Caco-2 (cell line): ENCODE data around the gene CBLN1. TPM values are rescaled to one million over a fixed set of nuclear protein-coding genes. Genes with fewer than 3 reads are reported as not detected.

ENCODE experiments used
- BruUV-seq: library from RNA; stranded (reverse); fragments of 400-500 nt; replicated peaks from 2 replicates; lab custom pipeline; 2021; lab: Mats Ljungman, UMichigan
- CTCF ChIA-PET: fragments of 300-600 bp; sonication (Branson Sonifier 250); formaldehyde crosslinking; loops from one replicate; lab custom pipeline; 2022; ENCODE audit warnings: antibody characterized with exemption; lab: Charles Lee
- POLR2A ChIA-PET: fragments of 300-600 bp; sonication (Branson Sonifier 250); formaldehyde crosslinking; loops from one replicate; lab custom pipeline; 2022; ENCODE audit warnings: antibody characterized with exemption; lab: Charles Lee
- DNase-seq, 2 experiments: peaks; one replicate each; pipeline versions ENCODE4 v3.0.0 to v3.0.0-alpha.2; 2020 to 2022
- H3K27me3 ChIP-seq: replicated peaks from 2 replicates; pipeline ENCODE4 v1.6.0; 2011; ENCODE audit warnings: low read length; ENCODE audit not compliant: control insufficient read depth, insufficient read depth
- H3K36me3 ChIP-seq: 2 replicates; pipeline ENCODE4 v1.5.1; 2011; ENCODE audit warnings: low read length; ENCODE audit not compliant: control insufficient read depth, insufficient read depth
- H3K4me1 ChIP-seq: fragments of 250-450 bp; sonication (Bioruptor Pico); 2 replicates; pipeline ENCODE4 v1.5.1; 2020; ENCODE audit warnings: mild to moderate bottlenecking
- H3K4me3 ChIP-seq: 2 replicates; pipeline ENCODE4 v1.5.1; 2011; ENCODE audit warnings: low read depth, mild to moderate bottlenecking, control low read depth, low read length
- H3K9me3 ChIP-seq: fragments of 250-450 bp; sonication (Bioruptor Pico); 2 replicates; pipeline ENCODE4 v1.5.1; 2020; ENCODE audit warnings: mild to moderate bottlenecking, moderate library complexity
- H3K27ac Mint-ChIP-seq: one replicate; pipeline ENCODE4 v1.8.0; 2022; ENCODE audit warnings: mixed read lengths; ENCODE audit not compliant: unreplicated experiment
- H3K27me3 Mint-ChIP-seq: one replicate; pipeline ENCODE4 v1.8.0; 2022; ENCODE audit warnings: mixed read lengths; ENCODE audit not compliant: insufficient read depth, unreplicated experiment
- H3K36me3 Mint-ChIP-seq: one replicate; pipeline ENCODE4 v1.8.0; 2022; ENCODE audit warnings: mild to moderate bottlenecking, mixed read lengths; ENCODE audit not compliant: insufficient read depth, unreplicated experiment
- H3K4me1 Mint-ChIP-seq: one replicate; pipeline ENCODE4 v1.8.0; 2022; ENCODE audit warnings: low read depth, mixed read lengths; ENCODE audit not compliant: unreplicated experiment
- H3K4me3 Mint-ChIP-seq: one replicate; pipeline ENCODE4 v1.8.0; 2022; ENCODE audit warnings: mild to moderate bottlenecking, moderate library complexity, mixed read lengths; ENCODE audit not compliant: unreplicated experiment
- H3K9me3 Mint-ChIP-seq: one replicate; pipeline ENCODE4 v1.8.0; 2022; ENCODE audit warnings: mixed read lengths; ENCODE audit not compliant: unreplicated experiment
- intact Hi-C: fragments of 100-400 bp; cut with micrococcal nuclease; formaldehyde crosslinking; loops from one replicate; pipeline ENCODE4 v1.10.0; 2022; ENCODE audit not compliant: unreplicated experiment
- total RNA-seq: library from RNA; stranded (reverse); gene quantifications from 2 replicates; pipeline ENCODE4 v1.2.3, GENCODE V29; 2022
- TF ChIP-seq, protein P1 (sequence below), 2 experiments: fragments of 200-600 bp in 1 of 2; IDR thresholded peaks; 1 replicate in 1 of 2; 2 replicates in 1 of 2; pipeline versions ENCODE4 v1.5.1 to v1.8.0; 2011 to 2022; ENCODE audit warnings: antibody characterized with exemption in 1 of 2, control low read depth in 1 of 2, inconsistent platforms in 1 of 2, low read depth in 1 of 2, low read length in 1 of 2, mild to moderate bottlenecking in 1 of 2, moderate library complexity in 1 of 2; ENCODE audit not compliant: insufficient read depth in 1 of 2, severe bottlenecking in 1 of 2, unreplicated experiment in 1 of 2

Gene CBLN1
- total RNA-seq, 1 experiment from 2014 or later: not detected

DNA sequence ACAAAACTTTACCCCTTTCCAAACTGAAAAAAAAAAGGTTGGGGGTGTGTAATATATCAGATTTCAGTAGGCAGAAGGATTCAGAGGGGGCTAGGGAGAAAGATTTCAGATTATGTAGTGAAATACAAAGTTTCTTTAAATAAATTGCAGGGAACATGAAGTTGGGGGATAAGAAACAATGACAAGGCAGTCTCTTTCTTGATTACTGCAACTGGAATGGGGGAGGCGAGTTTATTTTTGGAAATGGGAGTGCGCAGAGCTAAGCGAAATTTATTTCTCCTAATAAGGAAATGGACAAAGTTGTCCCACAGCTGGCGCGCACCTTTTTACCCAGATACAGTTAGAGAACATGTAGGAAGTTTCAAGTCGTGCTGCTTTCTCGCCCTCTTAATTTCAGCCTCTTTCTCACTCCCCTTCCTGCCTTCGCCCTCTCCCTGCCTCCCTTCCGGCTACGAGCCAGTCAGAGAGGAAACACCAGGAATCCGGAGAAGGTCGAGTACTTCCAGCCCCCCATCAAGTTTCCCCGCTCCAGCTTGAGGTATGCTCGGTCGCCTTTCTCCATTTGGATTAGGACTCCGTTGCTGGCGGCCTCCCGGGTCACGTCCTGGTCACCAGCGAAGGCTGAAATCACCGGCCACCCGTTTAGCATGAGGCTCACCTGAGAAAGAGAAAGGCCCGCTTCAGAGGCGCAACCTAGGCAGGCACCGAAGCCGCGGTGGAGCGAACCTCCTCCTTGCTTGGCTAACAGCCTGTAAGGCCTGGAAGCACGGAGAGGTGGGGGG is 2.5 kb downstream of the CBLN1 start:
- peaks cover 8% of the 10 kb centered on the region for H3K4me1 ChIP-seq
- ChIA-PET CTCF (no interaction called here), POLR2A (no interaction called here)
- H3K4me3 ChIP-seq: no peak overlapping the region
- peaks cover 8% of the 10 kb centered on the region for H3K27me3 ChIP-seq
- H3K4me1 Mint-ChIP-seq: no peaks in the 10 kb centered on the region
- H3K9me3 Mint-ChIP-seq: no peaks in the 10 kb centered on the region
- H3K36me3 ChIP-seq: no peaks in the 10 kb centered on the region
- no peak overlapping the region for H3K4me3 Mint-ChIP-seq
- H3K9me3 ChIP-seq: peaks cover 5% of the 10 kb centered on the region; the same call in 1 of the 2 replicates
- BruUV-seq: no TSS peak
- no peak overlapping the region for H3K27ac Mint-ChIP-seq
- DNase-seq: no peak
- peaks cover 5% of the 10 kb centered on the region for H3K36me3 Mint-ChIP-seq
- intact Hi-C loops: no loop called here
- TF ChIP-seq, protein P1, sequence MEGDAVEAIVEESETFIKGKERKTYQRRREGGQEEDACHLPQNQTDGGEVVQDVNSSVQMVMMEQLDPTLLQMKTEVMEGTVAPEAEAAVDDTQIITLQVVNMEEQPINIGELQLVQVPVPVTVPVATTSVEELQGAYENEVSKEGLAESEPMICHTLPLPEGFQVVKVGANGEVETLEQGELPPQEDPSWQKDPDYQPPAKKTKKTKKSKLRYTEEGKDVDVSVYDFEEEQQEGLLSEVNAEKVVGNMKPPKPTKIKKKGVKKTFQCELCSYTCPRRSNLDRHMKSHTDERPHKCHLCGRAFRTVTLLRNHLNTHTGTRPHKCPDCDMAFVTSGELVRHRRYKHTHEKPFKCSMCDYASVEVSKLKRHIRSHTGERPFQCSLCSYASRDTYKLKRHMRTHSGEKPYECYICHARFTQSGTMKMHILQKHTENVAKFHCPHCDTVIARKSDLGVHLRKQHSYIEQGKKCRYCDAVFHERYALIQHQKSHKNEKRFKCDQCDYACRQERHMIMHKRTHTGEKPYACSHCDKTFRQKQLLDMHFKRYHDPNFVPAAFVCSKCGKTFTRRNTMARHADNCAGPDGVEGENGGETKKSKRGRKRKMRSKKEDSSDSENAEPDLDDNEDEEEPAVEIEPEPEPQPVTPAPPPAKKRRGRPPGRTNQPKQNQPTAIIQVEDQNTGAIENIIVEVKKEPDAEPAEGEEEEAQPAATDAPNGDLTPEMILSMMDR (IDR thresholded peaks at IDR 0.05; ENCODE audit: insufficient read depth in 1 of 2, low read depth in 1 of 2, low read length in 1 of 2, severe bottlenecking in 1 of 2, unreplicated experiment in 1 of 2): no peak
- H3K27me3 Mint-ChIP-seq: peaks cover 32% of the 10 kb centered on the region

- H3K9me3 Mint-ChIP-seq: no peaks in the 10 kb centered on the region
- H3K9me3 ChIP-seq: peaks cover 5% of the 10 kb centered on the region; the same call in 1 of the 2 replicates
- POLR2A ChIA-PET: no interaction called here
- peaks cover 29% of the 10 kb centered on the region for H3K27me3 Mint-ChIP-seq
- no peak overlapping the region for H3K27ac Mint-ChIP-seq
- CTCF ChIA-PET: no interaction called here
- H3K36me3 ChIP-seq: no peaks in the 10 kb centered on the region
- H3K4me3 Mint-ChIP-seq: no peak overlapping the region
- H3K36me3 Mint-ChIP-seq: peaks cover 5% of the 10 kb centered on the region
- H3K27me3 ChIP-seq: peaks cover 5% of the 10 kb centered on the region
- no peak overlapping the region for H3K4me3 ChIP-seq
- intact Hi-C loops: no loop called here
- BruUV-seq: no TSS peak
- TF ChIP-seq, protein P1 (IDR thresholded peaks at IDR 0.05; ENCODE audit: insufficient read depth in 1 of 2, low read depth in 1 of 2, low read length in 1 of 2, severe bottlenecking in 1 of 2, unreplicated experiment in 1 of 2): no peak
- no peak for DNase-seq
- H3K4me1 Mint-ChIP-seq: no peaks in the 10 kb centered on the region
- H3K4me1 ChIP-seq: peaks cover 8% of the 10 kb centered on the region
Observed at GRCh38 chr16:49278567-49278827, 3.1 kb downstream of the CBLN1 start.

DNA sequence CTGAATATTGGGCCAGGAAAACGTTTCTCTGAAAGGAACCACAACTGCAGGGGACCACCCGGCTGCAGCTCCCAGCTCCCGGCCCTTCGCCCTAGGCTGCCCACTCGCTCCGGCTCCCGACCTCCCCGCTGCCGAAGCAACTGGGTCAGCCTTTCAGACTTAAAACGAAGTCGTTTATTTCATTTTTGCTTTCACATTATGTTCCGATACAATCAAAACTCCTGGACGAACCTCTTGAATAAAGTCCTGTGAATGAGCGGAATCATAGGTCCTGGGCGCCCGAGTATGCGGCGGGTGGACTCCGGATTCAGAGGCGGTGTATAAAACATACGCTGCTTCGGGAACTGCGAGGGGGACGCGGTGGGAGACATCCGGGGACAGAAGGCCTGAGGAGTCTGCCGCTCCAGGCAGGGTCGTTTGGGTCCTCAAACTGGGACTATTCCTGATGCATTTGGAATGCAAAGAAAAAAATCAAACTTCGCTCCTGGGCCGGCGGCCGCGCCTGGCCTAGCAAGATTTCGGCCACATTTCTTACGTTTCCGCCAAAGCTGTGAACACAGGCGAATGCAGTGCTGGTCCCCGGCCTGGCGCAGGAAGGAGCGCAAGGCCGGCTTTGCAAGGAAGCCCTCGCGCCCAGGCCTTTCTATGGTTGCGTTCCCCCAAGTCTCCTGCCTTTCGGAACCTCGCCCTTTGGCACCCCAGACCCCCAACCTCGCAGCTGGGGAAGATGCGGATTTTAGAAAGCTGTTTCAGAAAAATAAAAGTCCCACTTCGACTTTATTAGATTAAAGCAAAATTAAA is 3.7 kb downstream of the CBLN1 start:
- POLR2A ChIA-PET: no interaction called here
- no peaks in the 10 kb centered on the region for H3K4me1 Mint-ChIP-seq
- no peak for DNase-seq
- intact Hi-C loops: no loop called here
- Histone ChIP-seq H3K36me3 (no peaks in the 10 kb centered on the region), H3K9me3 (peaks cover 5% of the 10 kb centered on the region; the same call in 1 of the 2 replicates), H3K27me3 (peaks cover 5% of the 10 kb centered on the region), H3K4me1 (peaks cover 6% of the 10 kb centered on the region), H3K4me3 (no peak overlapping the region)
- H3K4me3 Mint-ChIP-seq: no peak overlapping the region
- H3K36me3 Mint-ChIP-seq: peaks cover 5% of the 10 kb centered on the region
- CTCF ChIA-PET: no interaction called here
- TF ChIP-seq, protein P1 (IDR thresholded peaks at IDR 0.05; ENCODE audit: insufficient read depth in 1 of 2, low read depth in 1 of 2, low read length in 1 of 2, severe bottlenecking in 1 of 2, unreplicated experiment in 1 of 2): no peak
- peaks cover 27% of the 10 kb centered on the region for H3K27me3 Mint-ChIP-seq
- BruUV-seq: no TSS peak
- no peak overlapping the region for H3K27ac Mint-ChIP-seq
- H3K9me3 Mint-ChIP-seq: no peaks in the 10 kb centered on the region
